HL-60 (cell line): ENCODE results near the gene CTAGE9.

Experiments
- DNase-seq, 2 experiments: peaks; one replicate each; pipeline ENCODE4 v3.0.0-alpha.2; 2010 to 2020; ENCODE audit warnings: low read depth in 1 of 2, low spot score in 1 of 2
- H3K27ac ChIP-seq: fragments of 250-450 bp; sonication (Bioruptor Pico); replicated peaks from 2 replicates; pipeline ENCODE4 v1.5.1; 2020; ENCODE audit warnings: mild to moderate bottlenecking, moderate library complexity
- H3K27me3 ChIP-seq: fragments of 250-450 bp; sonication (Bioruptor Pico); 2 replicates; pipeline ENCODE4 v1.5.1; 2021; ENCODE audit warnings: mild to moderate bottlenecking, moderate library complexity; ENCODE audit not compliant: insufficient read depth, poor library complexity, severe bottlenecking
- H3K4me3 ChIP-seq: replicated peaks from 2 replicates; pipeline ENCODE4 v1.5.1; 2011; ENCODE audit warnings: mild to moderate bottlenecking, control low read depth, low read length; ENCODE audit not compliant: insufficient read depth
- CTCF ChIP-seq: IDR thresholded peaks from one replicate; pipeline ENCODE4 v1.5.1; 2011; ENCODE audit warnings: low read length, control low read depth, inconsistent platforms; ENCODE audit not compliant: insufficient read depth
- GABPA ChIP-seq: IDR thresholded peaks from 2 replicates; pipeline ENCODE4 v1.6.1; 2012; ENCODE audit warnings: low read depth
- POLR2AphosphoS5 ChIP-seq: IDR thresholded peaks from 2 replicates; pipeline ENCODE4 v1.6.1; 2012; ENCODE audit warnings: low read depth
- REST ChIP-seq: IDR thresholded peaks from 2 replicates; pipeline ENCODE4 v1.6.1; 2012; ENCODE audit warnings: low read depth; ENCODE audit not compliant: insufficient replicate concordance
- SPI1 ChIP-seq: IDR thresholded peaks from 2 replicates; pipeline ENCODE4 v1.6.1; 2012; ENCODE audit warnings: low read depth, mild to moderate bottlenecking, borderline replicate concordance

CTAGE9 gene

DNA sequence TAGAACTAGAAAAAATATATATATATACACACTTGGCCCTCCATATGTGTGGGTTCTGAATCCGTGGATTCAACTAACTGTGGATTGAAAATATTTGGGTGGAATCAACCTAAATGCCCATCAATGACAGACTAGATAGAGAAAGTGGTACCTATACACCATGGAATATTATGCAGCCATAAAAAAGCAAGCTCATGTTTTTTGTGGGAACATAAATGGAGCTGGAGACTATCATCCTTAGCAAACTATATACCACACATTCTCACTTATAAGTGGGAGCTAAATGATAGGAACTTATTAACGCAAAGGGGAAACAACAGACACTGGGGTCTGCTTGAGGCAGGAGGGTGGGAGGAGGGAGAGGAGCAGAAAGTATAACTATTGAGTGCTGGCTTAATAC, 37.6 kb downstream of the CTAGE9 start:
- Histone ChIP-seq H3K27ac (no peak overlapping the region), H3K27me3 (peaks cover 2% of the 10 kb centered on the region), H3K4me3 (no peak overlapping the region)
- DNase-seq: no peak
- TF ChIP-seq REST (no peak), CTCF (no peak), GABPA (no peak), POLR2AphosphoS5 (no peak), SPI1 (no peak)

- Histone ChIP-seq H3K27me3 (no peaks in the 10 kb centered on the region), H3K4me3 (no peak overlapping the region), H3K27ac (no peak overlapping the region)
- DNase-seq: no peak
- TF ChIP-seq POLR2AphosphoS5: no peak
- no peak for TF ChIP-seq SPI1
Observed at GRCh38 chr6:131669891-131670290, 40.9 kb downstream of the CTAGE9 start.

DNA sequence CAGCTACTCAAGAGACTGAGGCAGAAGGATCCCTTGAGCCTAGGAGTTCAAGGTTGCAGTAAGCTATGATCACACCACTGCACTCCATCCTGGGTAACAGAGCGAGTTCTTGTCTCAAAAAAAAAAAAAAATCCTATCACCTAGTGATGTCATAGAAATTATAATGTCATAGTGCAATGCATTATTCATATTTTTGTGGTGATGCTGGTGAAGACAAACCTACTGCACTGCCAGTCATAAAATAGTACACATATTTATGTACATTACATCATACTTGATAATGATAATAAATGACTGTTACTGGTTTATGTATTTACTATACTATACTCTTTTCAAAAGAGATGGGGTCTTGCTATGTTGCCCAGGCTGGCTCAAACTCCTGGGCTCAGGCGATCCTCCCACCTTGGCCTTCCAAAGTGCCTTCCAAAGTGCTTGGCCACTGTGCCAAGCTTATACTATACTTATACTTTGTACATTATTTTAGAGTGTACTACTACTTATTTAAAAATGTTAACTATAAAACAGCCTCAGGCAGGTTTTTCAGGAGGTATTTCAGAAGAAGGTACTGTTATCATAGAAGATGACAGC, 47.1 kb downstream of the CTAGE9 start:
- no peak for DNase-seq
- Histone ChIP-seq H3K27me3 (no peaks in the 10 kb centered on the region), H3K27ac (no peak overlapping the region), H3K4me3 (no peak overlapping the region)
- no peak for TF ChIP-seq SPI1

GRCh38 chr6:131660195-131660594, 50.6 kb downstream of the CTAGE9 start:
- H3K27ac ChIP-seq: no peak overlapping the region
- TF ChIP-seq REST (no peak), SPI1 (no peak), CTCF (no peak)
- peak; percentile 5 to 37 for DNase-seq

More at GRCh38 chr6:131660195-131660594, 50.6 kb downstream of the CTAGE9 start:
- Histone ChIP-seq H3K4me3 (no peak overlapping the region), H3K27me3 (no peaks in the 10 kb centered on the region)
